ENCODE results near the gene LRRC1.

The LRRC1 gene

DNA sequence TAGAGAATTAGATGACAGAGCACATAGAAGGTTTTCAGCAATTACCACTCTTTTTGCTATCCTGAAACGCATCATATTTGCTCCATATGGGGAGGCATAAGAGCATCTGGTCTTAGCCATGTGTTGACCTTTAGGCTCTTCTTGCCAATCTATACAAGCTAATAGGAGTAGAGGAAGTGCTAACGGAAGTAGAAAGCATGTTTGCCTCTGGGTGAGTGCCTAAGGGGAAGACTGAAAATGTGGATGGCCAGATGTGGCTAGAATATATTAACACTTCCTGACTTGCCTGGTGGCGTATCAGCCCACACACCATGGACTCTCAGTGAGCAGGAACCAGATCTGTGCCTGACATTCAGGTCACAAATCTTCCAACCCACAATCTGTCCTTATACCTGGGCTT, 136.3 kb downstream of the LRRC1 start:
- no peak overlapping the region for H3K4me3 Mint-ChIP-seq
- CTCF ChIA-PET: no interaction called here

DNA sequence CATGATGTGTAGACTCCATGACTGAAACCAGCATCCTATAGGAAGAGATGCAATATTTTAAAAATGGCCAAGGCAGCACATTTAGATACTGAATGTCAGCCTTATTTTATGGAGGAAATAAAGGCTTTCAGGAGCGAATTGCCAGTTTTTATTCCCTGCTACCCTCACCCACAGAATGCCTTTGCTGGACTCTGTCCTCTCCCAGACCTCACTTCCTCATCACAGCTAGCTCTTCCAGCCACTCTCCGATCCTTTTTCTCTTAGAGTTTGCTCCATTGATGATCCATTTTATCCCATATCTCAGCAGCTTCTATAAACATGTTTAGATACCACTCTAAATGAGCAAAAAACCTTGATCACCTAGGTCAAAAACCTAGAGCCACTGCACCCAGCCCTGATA, 137.7 kb downstream of the LRRC1 start:
- Mint-ChIP-seq H3K27ac (no peak overlapping the region), H3K9me3 (no peaks in the 10 kb centered on the region), H3K4me3 (no peak overlapping the region), H3K27me3 (no peaks in the 10 kb centered on the region), H3K36me3 (no peaks in the 10 kb centered on the region), H3K4me1 (no peaks in the 10 kb centered on the region)
- DNase-seq: no peak
- CTCF ChIA-PET: no interaction called here

More for the DNA sequence above, 136.3 kb downstream of the LRRC1 start:
- Mint-ChIP-seq H3K4me1 (no peaks in the 10 kb centered on the region), H3K9me3 (no peaks in the 10 kb centered on the region), H3K36me3 (no peaks in the 10 kb centered on the region), H3K27ac (no peak overlapping the region), H3K27me3 (no peaks in the 10 kb centered on the region)
- DNase-seq: no peak

DNA sequence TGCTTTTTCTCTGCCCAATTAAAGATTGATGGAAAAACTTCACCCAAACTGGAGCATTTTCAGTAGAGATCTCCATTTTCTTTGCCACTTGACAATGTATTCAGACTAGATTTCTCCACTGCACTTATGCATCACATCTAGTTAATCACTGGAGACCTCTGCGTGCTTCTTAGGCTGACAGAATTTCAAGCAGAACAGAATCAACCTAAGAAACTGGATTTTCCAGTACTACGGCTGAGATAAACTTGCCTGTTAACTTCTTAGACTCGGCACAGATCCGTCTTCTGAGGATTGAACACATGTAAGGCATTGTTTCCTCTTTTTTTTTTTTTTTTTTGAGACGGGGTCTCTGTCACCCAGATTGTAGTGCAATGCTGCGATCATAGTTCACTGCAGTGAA, 139.2 kb downstream of the LRRC1 start:
- H3K4me3 Mint-ChIP-seq: no peak overlapping the region
- H3K9me3 Mint-ChIP-seq: no peaks in the 10 kb centered on the region
- no peak for DNase-seq
- peaks cover 6% of the 10 kb centered on the region for H3K27me3 Mint-ChIP-seq
- H3K27ac Mint-ChIP-seq: no peak overlapping the region
- no peaks in the 10 kb centered on the region for H3K36me3 Mint-ChIP-seq
- CTCF ChIA-PET: no interaction called here
- H3K4me1 Mint-ChIP-seq: no peaks in the 10 kb centered on the region

DNA sequence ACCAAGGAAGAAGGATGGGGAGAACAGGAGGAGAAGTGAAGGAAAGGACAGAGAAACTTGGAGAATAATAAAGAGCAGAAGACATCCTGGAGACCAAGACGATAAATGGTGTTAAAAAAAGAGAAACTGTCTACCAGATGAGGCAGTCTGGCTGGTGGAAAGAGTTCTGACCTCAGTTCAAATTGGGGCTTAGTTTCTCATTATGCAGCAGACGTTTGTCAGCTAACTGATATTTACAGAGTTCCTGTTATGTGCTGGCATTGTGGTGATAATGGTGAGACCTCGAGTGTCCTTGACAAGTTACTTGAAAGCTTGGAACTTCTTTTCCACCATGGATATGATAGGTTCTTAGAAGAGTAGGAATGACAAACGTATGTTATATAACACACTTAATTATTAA, 142.7 kb downstream of the LRRC1 start:
- DNase-seq: no peak
- no peaks in the 10 kb centered on the region for H3K4me1 Mint-ChIP-seq
- H3K36me3 Mint-ChIP-seq: no peaks in the 10 kb centered on the region
- no peak overlapping the region for H3K4me3 Mint-ChIP-seq
- peaks cover 6% of the 10 kb centered on the region for H3K27me3 Mint-ChIP-seq
- CTCF ChIA-PET: no interaction called here
- no peaks in the 10 kb centered on the region for H3K9me3 Mint-ChIP-seq
- no peak overlapping the region for H3K27ac Mint-ChIP-seq

DNA sequence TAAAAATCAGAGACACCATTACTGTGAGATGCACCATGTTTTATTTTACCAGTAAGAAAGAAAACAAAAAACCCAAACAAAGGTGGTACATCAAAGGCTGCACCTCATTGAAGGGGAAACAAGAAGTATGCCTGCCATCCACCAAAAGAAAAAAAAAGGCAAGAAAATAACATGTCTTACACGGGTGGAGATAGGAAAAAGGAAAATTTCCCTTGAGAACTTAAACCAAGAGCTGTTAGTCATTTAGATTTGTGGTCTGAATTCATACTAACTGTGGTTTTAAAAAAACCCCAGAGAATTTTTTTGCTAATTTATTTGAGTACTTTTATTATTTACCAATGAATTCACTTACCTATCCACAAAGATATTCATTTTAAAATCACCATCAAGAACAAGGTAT, 144.0 kb downstream of the LRRC1 start:
- peaks cover 6% of the 10 kb centered on the region for H3K27me3 Mint-ChIP-seq
- H3K9me3 Mint-ChIP-seq: no peaks in the 10 kb centered on the region
- H3K27ac Mint-ChIP-seq: no peak overlapping the region
- no peaks in the 10 kb centered on the region for H3K36me3 Mint-ChIP-seq
- no peaks in the 10 kb centered on the region for H3K4me1 Mint-ChIP-seq
- CTCF ChIA-PET: no interaction called here
- H3K4me3 Mint-ChIP-seq: no peak overlapping the region
- DNase-seq: no peak

DNA sequence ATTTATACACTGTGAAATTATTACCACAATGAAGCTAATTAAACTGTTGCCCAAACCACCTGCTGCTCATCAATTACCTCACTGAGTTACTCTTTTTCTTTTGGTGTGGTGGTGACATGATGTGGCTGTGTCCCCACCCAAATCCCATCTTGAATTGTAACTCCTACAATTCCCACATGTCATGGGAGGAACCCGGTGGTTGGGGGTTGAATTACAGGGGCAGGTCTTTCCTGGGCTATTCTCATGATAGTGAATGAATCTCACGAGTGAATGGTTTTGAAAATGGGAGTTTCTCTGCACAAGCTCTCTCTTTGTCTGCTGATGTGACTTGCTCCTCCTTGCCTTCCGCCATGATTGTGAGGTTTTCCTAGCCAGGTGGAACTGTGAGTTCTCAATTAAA, 145.0 kb downstream of the LRRC1 start:
- CTCF ChIA-PET: no interaction called here
- Mint-ChIP-seq H3K36me3 (no peaks in the 10 kb centered on the region), H3K27me3 (peaks cover 6% of the 10 kb centered on the region), H3K27ac (no peak overlapping the region), H3K4me1 (no peaks in the 10 kb centered on the region), H3K9me3 (no peaks in the 10 kb centered on the region), H3K4me3 (no peak overlapping the region)
- DNase-seq: no peak

DNA sequence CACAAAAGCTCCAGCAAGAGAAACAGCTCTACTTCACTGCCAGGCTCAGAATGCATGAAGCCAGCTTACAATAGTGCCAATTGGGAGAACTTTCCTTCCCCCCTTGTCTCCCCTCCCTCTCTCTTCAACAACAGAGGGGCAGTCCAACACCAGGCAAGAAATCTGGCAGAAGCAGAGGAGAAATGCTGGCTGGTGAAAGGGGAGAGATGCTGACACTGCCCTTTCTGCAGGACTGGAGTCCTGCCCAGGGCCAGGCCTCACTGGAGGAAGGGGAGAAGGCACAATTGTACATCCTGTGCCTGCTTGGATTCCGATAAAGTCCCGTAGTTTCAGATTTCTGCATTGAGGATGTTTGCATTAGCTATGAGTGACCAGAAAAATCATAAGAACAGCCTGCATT, 148.6 kb downstream of the LRRC1 start:
- H3K4me3 Mint-ChIP-seq: no peak overlapping the region
- H3K4me1 Mint-ChIP-seq: no peaks in the 10 kb centered on the region
- peaks cover 2% of the 10 kb centered on the region for H3K9me3 Mint-ChIP-seq
- no peak overlapping the region for H3K27ac Mint-ChIP-seq
- peaks cover 1% of the 10 kb centered on the region for H3K27me3 Mint-ChIP-seq
- no peaks in the 10 kb centered on the region for H3K36me3 Mint-ChIP-seq
- DNase-seq: no peak
- CTCF ChIA-PET: interaction anchor here (1.5 kb wide), 1 partner anchor 13 kb away, joined by 4 read pairs; no protein-coding TSS in a partner anchor

DNA sequence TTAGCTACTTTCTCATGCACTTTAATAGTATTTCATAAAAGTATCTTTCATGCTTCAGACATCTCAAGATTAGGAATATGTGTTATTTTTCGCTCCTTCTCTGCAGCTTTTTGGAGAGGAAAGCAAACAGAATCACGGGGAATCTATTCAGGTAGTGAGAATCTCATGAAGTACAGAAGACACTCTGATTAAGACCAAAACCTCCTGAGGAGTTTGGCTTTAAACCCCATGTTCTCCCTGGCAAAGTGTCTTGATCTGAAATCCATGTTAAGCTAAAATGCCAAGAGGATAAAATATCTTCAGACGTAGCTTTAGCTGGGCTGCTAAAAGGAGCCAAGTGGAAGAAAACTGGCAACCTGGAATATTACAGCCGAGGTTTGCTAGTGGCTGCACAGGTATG, 149.3 kb downstream of the LRRC1 start:
- H3K4me3 Mint-ChIP-seq: no peak overlapping the region
- H3K36me3 Mint-ChIP-seq: no peaks in the 10 kb centered on the region
- DNase-seq: no peak
- no peaks in the 10 kb centered on the region for H3K27me3 Mint-ChIP-seq
- no peak overlapping the region for H3K27ac Mint-ChIP-seq
- H3K4me1 Mint-ChIP-seq: no peaks in the 10 kb centered on the region
- H3K9me3 Mint-ChIP-seq: peaks cover 2% of the 10 kb centered on the region
- CTCF ChIA-PET: no interaction called here

DNA sequence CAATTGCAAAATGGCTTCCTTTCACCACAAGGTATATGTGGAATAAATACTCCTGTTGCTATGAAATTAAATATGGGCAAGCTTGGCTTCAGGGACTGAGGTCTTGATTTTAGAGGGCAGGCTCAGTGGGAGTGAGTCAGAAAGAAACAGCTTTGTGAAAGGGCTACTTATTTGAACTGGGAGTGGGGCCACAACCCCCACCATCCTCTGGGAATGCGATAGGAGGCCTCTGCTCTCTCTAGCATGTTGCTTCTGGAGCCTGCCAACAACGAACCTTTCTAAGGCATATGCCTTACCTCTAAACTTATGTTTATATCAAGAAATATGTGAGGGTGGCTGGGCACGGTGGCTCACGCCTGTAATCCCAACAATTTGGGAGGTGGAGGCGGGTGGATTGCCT, 149.7 kb downstream of the LRRC1 start:
- Mint-ChIP-seq H3K27ac (no peak overlapping the region), H3K4me3 (no peak overlapping the region), H3K4me1 (no peaks in the 10 kb centered on the region), H3K27me3 (no peaks in the 10 kb centered on the region), H3K9me3 (peaks cover 2% of the 10 kb centered on the region), H3K36me3 (no peaks in the 10 kb centered on the region)
- CTCF ChIA-PET: no interaction called here
- no peak for DNase-seq

DNA sequence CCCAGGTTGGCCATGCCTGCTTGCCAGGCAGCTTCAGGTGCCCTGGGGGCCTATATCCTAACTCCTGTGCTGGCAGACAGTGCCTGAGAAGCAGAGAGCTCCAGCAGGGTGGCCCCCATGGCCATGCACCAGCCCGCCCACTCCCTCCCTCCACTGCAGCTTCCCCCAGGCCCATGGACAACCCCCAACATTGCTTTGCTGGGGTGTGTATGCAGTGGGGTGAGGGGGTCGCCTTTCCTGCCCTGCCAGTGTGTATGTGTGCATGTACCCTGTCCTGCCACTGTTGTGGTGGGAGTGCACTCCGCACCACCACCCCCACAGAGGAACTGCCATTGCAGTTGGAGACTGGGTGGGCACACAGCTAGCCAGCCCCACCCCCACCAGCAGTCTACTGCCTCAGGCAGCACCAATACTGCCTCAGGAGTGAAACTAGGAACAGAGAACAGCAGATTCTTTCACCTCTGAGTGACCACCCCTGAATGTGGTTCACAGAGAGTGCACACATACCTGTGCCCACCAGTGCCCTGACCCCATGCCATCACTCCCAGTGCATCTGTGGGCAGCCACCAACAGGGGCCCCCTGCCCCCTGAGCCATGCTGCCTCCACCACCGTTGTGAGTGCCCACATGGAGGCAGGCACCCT, 151.1 kb downstream of the LRRC1 start:
- H3K36me3 Mint-ChIP-seq: no peaks in the 10 kb centered on the region
- no peak overlapping the region for H3K4me3 Mint-ChIP-seq
- H3K4me1 Mint-ChIP-seq: no peaks in the 10 kb centered on the region
- H3K27ac Mint-ChIP-seq: no peak overlapping the region
- CTCF ChIA-PET: no interaction called here
- DNase-seq: no peak
- no peaks in the 10 kb centered on the region for H3K27me3 Mint-ChIP-seq
- peaks cover 2% of the 10 kb centered on the region for H3K9me3 Mint-ChIP-seq

DNA sequence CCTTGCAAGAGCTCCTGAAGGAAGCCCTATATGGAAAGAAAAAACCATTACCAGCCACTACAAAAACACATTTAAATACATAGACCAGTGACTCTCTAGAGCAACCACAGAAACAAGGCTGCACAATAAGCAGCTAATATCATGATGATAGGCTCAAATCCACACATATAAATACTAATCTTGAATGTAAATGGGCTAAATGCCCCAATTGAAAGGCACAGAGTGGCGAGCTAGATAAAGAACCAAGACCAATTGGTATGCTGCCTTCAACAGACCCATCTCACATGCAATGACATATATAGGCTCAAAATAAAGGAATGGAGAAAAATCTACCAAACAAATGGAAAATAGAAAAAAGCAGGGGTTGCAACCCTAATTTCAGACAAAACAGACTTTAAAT, 153.0 kb downstream of the LRRC1 start:
- no peak overlapping the region for H3K27ac Mint-ChIP-seq
- CTCF ChIA-PET: interaction anchor here (1.0 kb wide), 1 partner anchor 42 kb away, joined by 3 read pairs; no protein-coding TSS in a partner anchor
- no peak for DNase-seq
- peaks cover 2% of the 10 kb centered on the region for H3K9me3 Mint-ChIP-seq
- H3K4me1 Mint-ChIP-seq: no peaks in the 10 kb centered on the region
- no peaks in the 10 kb centered on the region for H3K27me3 Mint-ChIP-seq
- H3K36me3 Mint-ChIP-seq: no peaks in the 10 kb centered on the region
- no peak overlapping the region for H3K4me3 Mint-ChIP-seq

DNA sequence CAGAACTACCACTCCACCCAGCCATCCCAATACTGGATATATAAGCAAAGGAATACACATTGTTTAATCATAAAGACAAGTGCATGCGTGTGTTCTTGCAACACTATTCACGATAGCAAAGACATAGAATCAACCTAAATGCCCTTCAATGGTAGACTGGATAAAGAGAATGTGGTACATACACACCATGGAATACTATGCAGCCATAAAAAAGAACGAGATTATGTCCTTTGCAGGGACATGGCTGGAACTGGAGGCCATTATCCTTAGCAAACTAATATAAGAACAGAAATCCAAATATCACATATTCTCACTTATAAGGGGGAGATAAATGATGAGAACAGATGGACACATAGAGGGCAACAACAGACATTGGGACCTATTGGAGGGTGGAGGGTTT, 156.6 kb downstream of the LRRC1 start:
- peaks cover 2% of the 10 kb centered on the region for H3K9me3 Mint-ChIP-seq
- no peaks in the 10 kb centered on the region for H3K36me3 Mint-ChIP-seq
- no peak overlapping the region for H3K27ac Mint-ChIP-seq
- no peaks in the 10 kb centered on the region for H3K4me1 Mint-ChIP-seq
- no peak overlapping the region for H3K4me3 Mint-ChIP-seq
- H3K27me3 Mint-ChIP-seq: peaks cover 5% of the 10 kb centered on the region
- CTCF ChIA-PET: no interaction called here
- no peak for DNase-seq

DNA sequence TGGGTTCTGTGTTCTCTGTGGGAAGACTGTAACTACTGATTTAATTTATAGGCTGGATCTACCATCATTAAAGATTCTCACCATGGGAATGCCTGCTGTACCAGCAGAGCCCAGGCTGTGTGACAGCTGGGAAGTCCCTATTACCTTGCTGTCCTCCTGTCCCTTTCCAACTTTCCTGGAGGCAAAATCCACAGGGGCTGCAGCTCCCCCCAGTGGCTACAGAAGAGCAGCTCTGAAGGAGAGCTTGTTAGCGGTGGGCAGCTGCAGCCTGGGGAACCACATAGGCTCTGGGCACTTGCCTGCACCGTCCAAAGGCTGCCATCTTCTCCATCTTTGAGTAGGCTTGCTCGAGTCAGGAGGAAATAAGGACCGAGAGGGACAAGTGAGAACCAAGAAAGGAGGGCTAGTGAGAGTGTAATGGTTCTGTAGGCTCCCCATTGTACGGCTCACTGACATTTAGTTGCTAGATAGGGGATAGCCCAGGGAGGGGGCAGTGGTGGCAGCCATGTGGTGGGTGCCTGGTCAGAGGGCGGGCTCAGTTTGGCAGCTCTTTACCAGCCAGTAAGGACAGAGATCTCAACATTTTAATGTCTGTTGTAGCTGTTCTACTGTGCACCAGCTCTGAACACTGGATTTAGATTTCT, 161.4 kb downstream of the LRRC1 start:
- no peak for DNase-seq
- CTCF ChIA-PET: interaction anchor here (0.6 to 2.5 kb wide), 10 partner anchors 13 to 805 kb away, joined by 3 to 14 read pairs (median 4); no protein-coding TSS in a partner anchor
- H3K4me3 Mint-ChIP-seq: no peak overlapping the region
- no peaks in the 10 kb centered on the region for H3K9me3 Mint-ChIP-seq
- H3K27me3 Mint-ChIP-seq: peaks cover 5% of the 10 kb centered on the region
- H3K27ac Mint-ChIP-seq: no peak overlapping the region
- H3K4me1 Mint-ChIP-seq: no peaks in the 10 kb centered on the region
- H3K36me3 Mint-ChIP-seq: no peaks in the 10 kb centered on the region

DNA sequence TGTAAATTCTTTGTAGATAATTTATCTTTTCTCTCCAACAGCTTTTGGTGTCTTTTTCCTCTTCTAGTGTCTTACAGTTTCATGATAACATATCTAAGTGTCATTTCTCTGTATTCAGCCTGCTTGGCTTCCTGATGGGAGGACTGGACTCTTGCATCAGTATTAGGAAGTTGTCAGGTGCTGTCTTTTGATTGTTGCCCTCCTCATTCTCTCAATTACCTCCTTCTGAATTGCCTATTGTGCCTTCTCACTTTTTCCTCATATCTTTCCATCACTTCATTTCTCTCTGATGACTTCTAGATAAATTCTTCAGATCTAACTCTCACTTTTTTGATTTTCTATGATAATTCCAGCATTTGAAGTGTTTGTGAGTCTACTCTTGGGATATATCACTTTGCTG, 162.0 kb downstream of the LRRC1 start:
- Mint-ChIP-seq H3K4me3 (no peak overlapping the region), H3K9me3 (no peaks in the 10 kb centered on the region), H3K36me3 (no peaks in the 10 kb centered on the region), H3K27me3 (peaks cover 5% of the 10 kb centered on the region), H3K27ac (no peak overlapping the region), H3K4me1 (no peaks in the 10 kb centered on the region)
- CTCF ChIA-PET: interaction anchor here (1.0 to 2.5 kb wide), 6 partner anchors 14 to 239 kb away, joined by 4 to 14 read pairs (median 7); no protein-coding TSS in a partner anchor
- DNase-seq: no peak

DNA sequence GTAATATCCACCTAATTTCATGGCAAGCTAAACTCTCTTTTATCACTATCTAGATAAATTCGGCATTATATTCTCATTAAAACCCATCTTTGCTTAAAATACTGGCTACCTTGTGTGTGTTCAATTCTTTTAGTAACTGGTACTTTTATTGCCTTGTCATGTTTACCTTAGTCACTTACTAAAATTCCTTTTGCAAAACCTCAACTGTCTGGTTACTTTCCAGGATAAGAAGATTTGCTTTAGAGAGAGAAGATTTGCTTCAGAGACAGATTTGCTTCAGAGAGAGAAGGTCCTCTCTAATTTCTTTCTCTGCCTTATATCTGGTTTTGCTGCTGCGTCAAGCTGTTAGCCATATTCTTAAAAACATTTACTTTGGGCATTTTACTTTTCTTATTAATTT, 164.9 kb downstream of the LRRC1 start:
- Mint-ChIP-seq H3K4me3 (no peak overlapping the region), H3K36me3 (no peaks in the 10 kb centered on the region), H3K9me3 (no peaks in the 10 kb centered on the region), H3K27ac (no peak overlapping the region), H3K4me1 (no peaks in the 10 kb centered on the region), H3K27me3 (peaks cover 5% of the 10 kb centered on the region)
- CTCF ChIA-PET: no interaction called here
- DNase-seq: no peak
